Stimulated activated CD8-positive, alpha-beta memory T cell treated with anti-CD3 and anti-CD28 coated beads, Interleukin-7, amount 100 ng/mL, for 48 hours (primary cell): ENCODE data around the gene FAM9C.
"Not testable (repeated sequence)": the region's sequence is repeated elsewhere in the genome, so short reads cannot be mapped to it uniquely, and the experiment has no call there.

Source experiments
- DNase-seq, 2 donors: peaks; one replicate each; pipeline ENCODE4 v3.0.0-alpha.2; 2020; ENCODE audit warnings: low read depth in 1 of 2; ENCODE audit errors: extremely low read depth in 1 of 2

The FAM9C gene

GRCh38 chrX:13043938-13044337 is 482 bp downstream of the FAM9C start:
- DNase-seq = no peak

DNA sequence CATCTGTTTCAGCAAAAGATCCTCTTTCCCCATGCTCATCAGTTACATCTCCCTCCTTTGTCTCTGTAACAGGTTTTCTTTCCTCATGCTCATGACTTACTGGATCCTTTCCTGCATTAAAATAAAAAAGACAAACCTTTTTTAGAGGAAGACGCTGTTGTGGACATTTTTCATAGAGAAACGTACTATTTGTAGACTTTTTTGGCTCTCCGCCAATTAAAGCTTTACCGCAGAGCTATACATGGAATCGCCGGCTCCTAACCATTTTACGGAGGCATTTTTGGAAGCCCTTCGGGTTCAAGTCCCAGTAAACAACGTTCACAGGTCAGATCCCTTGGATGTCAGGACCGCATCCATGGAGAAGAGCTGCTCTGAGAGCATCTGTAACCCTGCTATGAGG is 1.3 kb downstream of the FAM9C start:
- no peak for DNase-seq

GRCh38 chrX:13036896-13037295 is 7.5 kb downstream of the FAM9C start:
- no peak for DNase-seq

- DNase-seq = no peak
Measured at GRCh38 chrX:13033193-13033592, 11.2 kb downstream of the FAM9C start.

DNA sequence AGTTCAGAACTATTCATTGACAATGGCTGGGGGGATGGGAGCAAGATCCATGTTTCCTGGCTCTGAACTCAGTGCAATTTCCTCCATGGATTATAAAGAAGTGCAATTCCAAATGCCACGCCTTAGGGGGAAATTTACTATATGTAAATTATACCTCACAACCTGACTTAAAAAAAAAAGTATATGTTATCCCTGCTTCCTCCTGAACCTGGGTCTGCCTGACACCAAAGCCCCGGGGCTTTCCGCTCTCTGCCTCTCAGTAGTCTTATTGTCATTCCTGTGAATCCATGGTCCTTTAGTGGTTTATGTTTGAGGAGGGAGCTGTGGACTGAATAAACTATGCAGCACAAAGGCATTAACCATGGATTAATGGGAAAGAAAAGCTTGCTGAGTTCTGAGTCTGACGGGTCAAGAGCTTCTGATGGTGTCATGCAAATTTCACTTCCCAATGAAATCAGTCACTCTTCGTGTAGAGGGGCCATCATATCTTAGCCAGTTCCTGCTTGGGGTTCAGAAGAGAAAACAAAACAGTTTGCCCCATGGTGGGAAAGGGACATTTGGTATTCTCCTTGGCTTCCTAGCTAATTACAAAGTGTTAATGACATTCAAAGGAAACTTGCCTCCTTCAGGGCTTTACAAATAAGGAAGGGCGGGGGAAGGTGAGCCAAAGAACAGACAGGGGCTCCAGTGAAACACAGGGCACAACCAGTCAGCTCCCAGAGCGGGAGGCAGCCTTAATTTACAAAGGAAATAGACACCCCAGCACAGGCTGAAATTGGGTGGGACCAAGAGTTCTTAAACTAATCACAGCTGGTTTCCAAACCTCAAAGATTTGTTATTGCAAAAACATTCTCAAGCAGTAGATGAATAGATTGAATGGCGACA is 14.3 kb downstream of the FAM9C start:
- no peak for DNase-seq

DNA sequence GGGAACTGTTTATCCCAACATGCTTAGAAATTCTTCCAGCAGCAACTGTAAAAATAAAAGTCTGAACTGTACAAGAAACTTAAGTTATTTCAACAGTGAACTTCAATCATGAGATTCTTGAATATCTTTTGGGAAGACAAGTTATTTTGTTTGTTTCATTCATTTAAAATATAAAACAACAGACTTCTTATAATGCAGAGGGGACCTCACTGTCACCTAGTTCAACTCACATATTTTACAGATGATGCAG is 14.9 kb downstream of the FAM9C start:
- DNase-seq = no peak

- DNase-seq = no peak
Measured at GRCh38 chrX:13028871-13029636, 15.4 kb downstream of the FAM9C start.

DNA sequence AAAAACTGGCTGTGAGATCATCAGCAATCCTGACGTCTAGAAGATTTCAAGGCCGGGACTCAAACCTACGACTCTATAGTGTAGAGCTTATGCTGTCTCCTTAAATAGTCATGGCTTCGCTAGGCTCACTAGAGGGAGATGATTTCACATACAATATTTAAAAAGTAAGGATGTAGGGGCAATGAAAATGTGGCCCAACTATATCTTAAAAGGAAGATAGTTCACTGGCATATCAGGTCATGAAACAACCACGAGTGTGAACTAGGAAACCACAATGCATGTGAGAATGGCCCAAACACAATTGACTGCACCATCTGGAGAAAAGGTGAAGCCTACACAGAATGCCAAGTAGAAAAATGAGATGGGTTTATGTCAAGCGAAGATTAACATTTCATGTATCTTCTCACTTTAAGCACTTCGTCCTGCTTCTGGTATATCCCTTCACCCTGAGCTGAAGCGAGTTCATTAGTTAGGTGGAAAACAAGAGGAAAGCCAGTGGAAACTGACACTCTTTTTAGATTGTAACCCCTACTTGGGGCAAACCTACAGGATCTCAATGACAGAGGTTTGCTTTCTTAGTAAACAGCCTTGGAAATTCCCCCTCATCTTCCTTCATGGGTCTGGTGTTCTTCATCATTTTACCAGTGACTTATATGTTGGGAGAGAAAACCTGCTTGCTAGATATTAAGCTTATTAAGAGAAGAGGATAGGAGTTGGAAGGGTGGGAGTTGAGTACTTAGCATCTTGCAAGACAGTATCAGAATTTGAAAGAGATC is 17.4 kb downstream of the FAM9C start:
- no peak for DNase-seq

- DNase-seq = no peak
Measured at GRCh38 chrX:13024986-13025385, 19.4 kb downstream of the FAM9C start.

- DNase-seq = no peak
Measured at GRCh38 chrX:13023979-13024378, 20.4 kb downstream of the FAM9C start.

DNA sequence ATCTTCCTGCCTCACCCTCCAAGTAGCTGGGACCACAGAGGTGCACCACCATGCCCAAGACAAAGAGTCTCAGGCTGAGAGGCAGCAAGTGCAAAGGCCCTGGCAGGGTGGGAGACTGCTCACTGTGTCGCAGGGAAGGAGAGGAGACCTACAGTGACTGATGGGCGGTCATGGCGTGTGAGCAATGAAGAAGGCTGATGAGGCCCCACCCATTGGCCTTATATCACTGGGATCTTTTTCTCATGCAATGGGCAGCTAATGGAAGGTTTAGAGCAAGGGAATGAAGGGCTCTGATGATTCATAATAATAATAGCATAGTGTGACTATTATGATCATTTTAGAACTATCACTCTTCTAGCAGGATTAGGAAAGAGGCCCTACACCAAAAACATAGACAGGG is 20.9 kb downstream of the FAM9C start:
- DNase-seq = no peak

- DNase-seq = no peak
Measured at GRCh38 chrX:13022926-13023325, 21.5 kb downstream of the FAM9C start.

DNA sequence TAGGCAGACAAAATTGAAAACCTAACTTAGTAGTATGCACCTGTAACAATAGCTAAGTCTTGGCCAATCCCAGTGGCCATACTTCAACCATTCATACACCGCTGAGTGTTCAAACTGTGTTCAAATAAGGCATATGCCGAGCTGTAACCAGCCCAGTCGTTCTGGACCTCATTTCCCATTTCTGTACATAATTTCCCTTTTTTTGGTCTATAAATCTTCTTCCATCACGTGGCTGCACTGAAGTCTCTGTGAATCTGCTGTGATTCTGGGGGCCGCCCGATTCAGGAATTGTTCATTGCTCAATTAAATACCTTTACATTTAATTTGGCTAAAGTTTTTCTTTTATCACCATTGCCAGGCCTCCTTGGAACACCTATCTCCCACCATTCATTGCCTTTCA is 27.7 kb downstream of the FAM9C start:
- DNase-seq = not testable (repeated sequence)

GRCh38 chrX:13015536-13016236 is 28.7 kb downstream of the FAM9C start:
- DNase-seq = no peak

DNA sequence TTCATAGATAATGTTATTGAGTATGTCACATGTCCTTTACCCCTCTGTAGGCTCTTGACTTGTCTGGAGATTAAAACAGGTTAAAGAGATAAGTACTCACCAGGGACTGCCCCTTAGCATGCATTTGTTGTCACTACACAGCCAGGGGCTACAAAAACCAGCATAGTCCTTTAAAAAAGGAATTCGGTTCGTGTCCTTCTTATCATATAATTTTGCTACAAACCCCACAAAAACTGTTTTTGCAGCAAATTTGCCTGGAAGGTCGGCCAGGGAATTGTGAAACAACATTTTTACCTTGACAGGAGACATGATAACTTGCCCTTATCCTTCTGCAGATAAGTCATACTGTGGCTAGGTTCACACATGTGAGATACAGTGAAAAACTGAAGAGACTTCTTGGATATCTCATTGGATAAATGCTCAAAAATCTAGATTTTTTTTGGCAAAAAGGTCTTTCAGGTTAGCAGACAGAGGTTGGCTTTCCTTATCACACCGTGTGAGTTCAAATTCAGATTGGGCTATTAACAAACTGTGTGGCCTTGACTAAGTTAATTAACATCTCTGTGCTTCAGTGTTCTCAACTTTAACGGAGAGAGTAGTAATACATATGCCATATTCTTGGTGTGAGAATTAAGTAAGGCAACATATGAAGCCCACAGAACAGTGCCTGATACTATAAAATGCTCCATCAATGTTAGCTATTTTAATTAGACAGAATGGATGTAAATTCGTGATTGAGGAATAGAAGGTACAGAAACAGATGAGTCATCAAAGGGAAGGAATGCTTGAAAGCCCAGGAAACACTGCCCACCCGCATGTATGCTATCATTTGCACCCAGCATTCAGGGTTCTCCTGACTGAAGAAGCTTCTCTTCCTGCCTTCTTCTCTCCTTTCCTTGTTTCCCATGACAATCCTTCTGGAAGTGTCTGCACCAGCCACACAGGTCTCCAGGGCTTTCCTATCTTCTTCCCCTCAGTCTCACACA is 30.0 kb downstream of the FAM9C start:
- no peak for DNase-seq

DNA sequence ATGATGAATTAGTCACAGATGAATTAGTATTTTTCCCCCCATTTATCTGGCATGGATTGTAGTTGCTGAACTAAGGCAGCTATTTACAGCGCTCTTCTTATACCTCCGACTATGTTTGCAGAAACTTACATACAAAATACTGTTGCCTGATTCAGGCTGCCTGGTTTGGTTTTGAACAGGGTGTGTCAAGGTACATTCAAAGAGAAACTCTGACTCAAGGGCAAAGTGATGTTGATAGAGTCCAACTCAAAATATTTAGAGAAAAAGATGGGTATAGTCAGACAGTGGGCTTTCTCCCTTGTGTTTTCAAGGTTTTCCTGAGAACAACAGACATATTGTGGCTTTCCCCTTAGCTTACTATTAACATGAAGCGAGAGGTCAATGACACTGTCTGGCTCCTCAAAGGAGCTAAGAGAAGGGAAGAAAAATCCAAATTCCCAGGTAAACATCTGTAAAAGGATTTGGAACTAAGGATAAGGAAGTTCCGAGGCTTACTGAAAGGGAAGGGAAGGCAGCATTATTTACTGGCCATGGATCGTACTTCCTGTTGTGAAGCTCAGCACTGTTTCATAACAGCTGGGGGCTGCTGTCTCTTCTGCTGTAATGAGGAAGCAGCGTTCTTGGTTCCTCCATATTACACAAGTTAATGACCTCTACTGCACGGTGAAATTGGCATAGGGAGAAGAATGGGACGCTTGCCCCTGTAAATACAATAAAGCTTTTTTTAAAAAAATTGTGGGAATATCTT is 30.9 kb downstream of the FAM9C start:
- DNase-seq = no peak

DNA sequence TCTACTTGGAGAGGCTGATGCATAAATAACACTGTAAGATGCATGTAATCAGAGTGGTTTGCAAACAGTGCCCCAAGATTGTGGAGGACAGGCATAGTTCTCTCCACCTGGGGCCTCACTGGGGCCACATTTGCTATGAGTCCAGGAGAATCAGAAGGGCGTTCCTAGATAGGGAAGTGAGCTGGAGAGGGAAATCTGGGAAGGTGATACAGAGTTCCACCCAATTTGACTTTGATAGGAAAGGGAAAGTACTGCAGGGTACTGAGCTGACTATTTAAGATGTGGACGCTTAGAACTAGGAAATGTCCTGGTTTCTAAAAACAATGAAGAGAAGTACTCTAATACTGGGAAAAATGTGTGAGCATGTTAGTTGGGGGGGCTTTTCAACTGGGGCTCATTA is 33.9 kb downstream of the FAM9C start:
- DNase-seq = no peak

DNA sequence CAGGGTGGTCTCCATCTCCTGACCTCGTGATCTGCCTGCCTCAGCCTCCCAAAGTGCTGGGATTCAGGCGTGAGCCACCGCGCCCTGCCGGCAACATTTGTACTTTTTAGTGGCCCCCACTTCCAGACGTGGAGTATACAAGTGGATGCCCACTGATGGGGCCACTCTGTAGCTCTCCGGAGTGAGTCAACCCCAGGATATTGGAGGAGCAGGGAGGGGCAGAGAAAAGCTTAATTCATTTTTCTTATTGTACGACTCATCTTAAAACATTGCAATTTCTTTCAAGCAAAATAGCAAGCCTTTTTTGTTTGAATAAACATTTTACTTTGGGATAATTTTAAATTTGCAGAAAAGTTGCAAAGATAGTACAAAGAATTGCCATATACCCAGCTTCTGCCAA is 34.6 kb downstream of the FAM9C start:
- DNase-seq = no peak

DNA sequence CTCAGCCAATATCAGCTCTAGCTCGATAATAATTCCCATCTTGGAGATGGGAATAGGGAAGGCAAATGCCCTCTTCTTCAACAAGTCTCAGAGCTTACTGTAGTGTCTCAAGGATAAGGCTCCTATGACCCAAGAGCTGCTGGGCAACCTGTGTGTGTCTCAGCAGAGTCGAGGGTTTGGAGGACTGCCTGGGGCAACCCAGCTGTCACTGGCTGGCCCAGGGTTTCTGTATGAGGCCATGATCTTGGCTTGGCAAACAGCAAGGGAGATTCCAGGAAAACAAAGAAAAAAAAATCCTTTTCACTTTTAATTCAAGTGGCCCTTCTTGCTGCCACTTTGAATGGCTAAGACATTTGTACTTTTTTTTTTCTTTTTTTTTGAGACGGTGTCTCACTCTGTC is 35.1 kb downstream of the FAM9C start:
- no peak for DNase-seq
